HCT116 (cell line): ENCODE results near the gene JAK3. TPM values are rescaled to one million over a fixed set of nuclear protein-coding genes. Genes with fewer than 3 reads are reported as not detected.

ENCODE experiments used
- ATAC-seq: fragments of 200-7000 bp; cut with Tn5 transposase; 2 replicates; pipeline ENCODE4 v1.9.1; 2020; ENCODE audit warnings: mild to moderate bottlenecking, moderate library complexity
- BruUV-seq: library from RNA; stranded (reverse); fragments of 400-500 nt; replicated peaks from 2 replicates; lab custom pipeline; 2021; lab: Mats Ljungman, UMichigan
- CTCF ChIA-PET: fragments of 300-600 bp; sonication (Branson Sonifier 250); formaldehyde crosslinking; loops from one replicate; lab custom pipeline; 2021; ENCODE audit warnings: antibody characterized with exemption; lab: Charles Lee
- POLR2A ChIA-PET: fragments of 300-600, 350-600 bp; sonication (Branson Sonifier 250); formaldehyde crosslinking; loops from one replicate; lab custom pipeline; 2021; ENCODE audit warnings: antibody characterized with exemption; lab: Charles Lee
- RAD21 ChIA-PET, 2 experiments: fragments of 300-600 bp; sonication (Branson Sonifier 250); formaldehyde crosslinking; loops; one replicate each; lab custom pipeline; 2023; ENCODE audit warnings: low total read pairs in 2 of 2; ENCODE audit not compliant: uncharacterized antibody in 2 of 2, unreplicated experiment in 2 of 2, low non-redundant PET in 1 of 2; lab: Charles Lee
- DNase-seq: peaks from one replicate; pipeline ENCODE4 v3.0.0-alpha.2; 2010; ENCODE audit warnings: low read depth, low spot score
- H2AFZ ChIP-seq: fragments of 200-600 bp; shearing (Covaris generic), sonication (generic); 2 replicates; pipeline ENCODE4 v1.6.1; 2017; ENCODE audit warnings: low read depth, mixed run types, mixed read lengths, antibody characterized with exemption, low read length; ENCODE audit not compliant: poor library complexity, severe bottlenecking
- H3K27ac ChIP-seq: 2 replicates; pipeline ENCODE4 v1.5.1; 2012; ENCODE audit warnings: low read depth, low read length
- H3K27me3 ChIP-seq: fragments of 200-600 bp; sonication (generic); 2 replicates; pipeline ENCODE4 v1.6.1; 2016; ENCODE audit warnings: mixed run types, low read length, mixed read lengths; ENCODE audit not compliant: insufficient read depth
- H3K36me3 ChIP-seq, 2 experiments: fragments of 200-500 bp in 1 of 2; fragments of 200-600 bp in 1 of 2; sonication (Bioruptor generic) in 1 of 2; sonication (generic) in 1 of 2; 2 replicates each; pipeline versions ENCODE4 v1.5.1 to v1.6.1; 2014 to 2016; ENCODE audit warnings: low read length in 2 of 2, inconsistent platforms in 1 of 2, mixed read lengths in 1 of 2, mixed run types in 1 of 2; ENCODE audit not compliant: insufficient read depth in 2 of 2, control insufficient read depth in 1 of 2
- H3K4me1 ChIP-seq, 2 experiments: fragments of 200-600 bp in 1 of 2; sonication (generic) in 1 of 2; 2 replicates each; pipeline versions ENCODE4 v1.5.1 to v1.6.1; 2012 to 2017; ENCODE audit warnings: low read length in 2 of 2, inconsistent platforms in 1 of 2, mild to moderate bottlenecking in 1 of 2, mixed read lengths in 1 of 2, mixed run types in 1 of 2, moderate library complexity in 1 of 2; ENCODE audit not compliant: insufficient read depth in 2 of 2, control insufficient read depth in 1 of 2
- H3K4me2 ChIP-seq: fragments of 200-600 bp; sonication (generic); 2 replicates; pipeline ENCODE4 v1.6.1; 2017; ENCODE audit warnings: mixed run types, low read length, mixed read lengths
- H3K4me3 ChIP-seq, 2 experiments: fragments of 200-600 bp in 1 of 2; sonication (generic) in 1 of 2; replicated peaks in 1 of 2; 2 replicates each; pipeline ENCODE4 v1.5.1; 2011 to 2016; ENCODE audit warnings: low read length in 2 of 2, control low read depth in 1 of 2, low read depth in 1 of 2, mild to moderate bottlenecking in 1 of 2, mixed read lengths in 1 of 2, mixed run types in 1 of 2
- H3K79me2 ChIP-seq: fragments of 200-600 bp; sonication (generic); 2 replicates; pipeline ENCODE4 v1.6.1; 2017; ENCODE audit warnings: mild to moderate bottlenecking, mixed run types, low read length, moderate library complexity, mixed read lengths; ENCODE audit not compliant: insufficient read depth
- H3K9ac ChIP-seq: fragments of 200-600 bp; sonication (generic); 2 replicates; pipeline ENCODE4 v1.6.1; 2016; ENCODE audit warnings: low read length, mixed read lengths
- H3K9me2 ChIP-seq: fragments of 200-600 bp; sonication (generic), shearing (Covaris generic); 2 replicates; pipeline ENCODE4 v1.6.1; 2017; ENCODE audit warnings: mixed run types, mild to moderate bottlenecking, moderate library complexity; ENCODE audit not compliant: insufficient read depth
- H3K9me3 ChIP-seq, 2 experiments: fragments of 200-500 bp in 1 of 2; fragments of 200-600 bp in 1 of 2; sonication (Bioruptor generic) in 1 of 2; sonication (generic) in 1 of 2; 2 replicates each; pipeline ENCODE4 v1.6.1; 2014 to 2017; ENCODE audit warnings: low read length in 2 of 2, mixed read lengths in 2 of 2, inconsistent platforms in 1 of 2, low read depth in 1 of 2, mild to moderate bottlenecking in 1 of 2, mixed run types in 1 of 2, moderate library complexity in 1 of 2; ENCODE audit not compliant: control insufficient read depth in 1 of 2, insufficient read depth in 1 of 2
- H4K20me1 ChIP-seq: fragments of 200-600 bp; sonication (generic), shearing (Covaris generic); 2 replicates; pipeline ENCODE4 v1.6.1; 2017; ENCODE audit warnings: mixed run types, mild to moderate bottlenecking, moderate library complexity; ENCODE audit not compliant: insufficient read depth
- CBX3 ChIP-seq: IDR thresholded peaks from 2 replicates; pipeline ENCODE4 v1.6.1; 2012; ENCODE audit warnings: low read depth
- CEBPB ChIP-seq: IDR thresholded peaks from 2 replicates; pipeline ENCODE4 v1.6.1; 2012; ENCODE audit warnings: low read depth
- MAX ChIP-seq: IDR thresholded peaks from 2 replicates; pipeline ENCODE4 v1.6.1; 2012
- RAD21 ChIP-seq: IDR thresholded peaks from 2 replicates; pipeline ENCODE4 v1.6.1; 2012; ENCODE audit warnings: low read depth, mild to moderate bottlenecking
- SIN3A ChIP-seq: IDR thresholded peaks from 2 replicates; pipeline ENCODE4 v1.6.1; 2012; ENCODE audit warnings: low read depth
- SP1 ChIP-seq: IDR thresholded peaks from 2 replicates; pipeline ENCODE4 v1.6.1; 2012; ENCODE audit warnings: low read depth
- YY1 ChIP-seq: IDR thresholded peaks from 2 replicates; pipeline ENCODE4 v1.6.1; 2011; ENCODE audit warnings: low read length, low read depth, moderate library complexity, mild to moderate bottlenecking; ENCODE audit not compliant: insufficient replicate concordance; ENCODE audit errors: extremely low read depth
- ZNF274 ChIP-seq: fragments of 200-500 bp; sonication (Bioruptor generic); IDR thresholded peaks from 2 replicates; pipeline ENCODE4 v1.6.1; 2014; ENCODE audit warnings: mild to moderate bottlenecking, low read depth, low read length, inconsistent platforms
- intact Hi-C: fragments of 100-400 bp; cut with micrococcal nuclease; formaldehyde crosslinking; loops from 2 replicates; pipeline ENCODE4 v1.10.0; 2022
- total RNA-seq: library from RNA; stranded (reverse); gene quantifications from one replicate; pipeline ENCODE4 v1.2.1, GENCODE V29; 2021; ENCODE audit not compliant: unreplicated experiment

The JAK3 gene
- total RNA-seq, 1 experiment from 2014 or later, result 5.7 TPM

- CTCF ChIA-PET, result interaction anchor here (0.6 to 3.4 kb wide), 5 partner anchors 18 to 125 kb away, joined by 3 to 39 read pairs (median 10); partner anchors contain the start of gene CCDC124
- no peak within 1 kb of the TSS for H3K9ac ChIP-seq
- H3K9me2 ChIP-seq, result no peaks in the 10 kb centered on the region
- H3K27ac ChIP-seq, result no peak within 1 kb of the TSS
- DNase-seq (no peak), ATAC-seq (no peak)
- H3K9me3 ChIP-seq, result no peaks in the 10 kb centered on the region
- H4K20me1 ChIP-seq, result no peaks in the 10 kb centered on the region
- POLR2A ChIA-PET, result interaction anchor here (0.9 to 1.6 kb wide), 3 partner anchors 12 to 61 kb away, joined by 4 to 9 read pairs (median 7); partner anchors contain the start of genes CCDC124 and RPL18A
- no peaks in the 10 kb centered on the region for H3K36me3 ChIP-seq
- no peaks in the 10 kb centered on the region for H3K79me2 ChIP-seq
- intact Hi-C loops, result loop anchor here (2.0 kb wide), 1 partner anchor 125 kb away; no protein-coding TSS in a partner anchor
- TF ChIP-seq MAX (no peak), ZNF274 (no peak), CEBPB (no peak), SP1 (no peak), RAD21 (no peak), YY1 (no peak), CBX3 (no peak), SIN3A (no peak)
- H3K4me1 ChIP-seq, result peaks cover 10 to 21% of the 10 kb centered on the region in 2 experiments
- H3K27me3 ChIP-seq, result no peaks in the 10 kb centered on the region
- no peak within 1 kb of the TSS for H2AFZ ChIP-seq
- BruUV-seq, result no TSS peak
- RAD21 ChIA-PET, result interaction anchor here in 1 of 2 experiments (2.6 kb wide), 1 partner anchor 61 kb away, joined by 14 read pairs; the partner anchor contains the start of gene CCDC124
- H3K4me2 ChIP-seq, result no peak within 1 kb of the TSS
- no peak within 1 kb of the TSS for H3K4me3 ChIP-seq
These were observed 24.1 kb upstream of the JAK3 start, which contains the start of gene SLC5A5 for GRCh38 chr19:17871878-17872250. SLC5A5 (plus strand) TSS chr19:17871945; CDS start chr19:17872320, 375 bp downstream.
